Stimulated activated CD4-positive, alpha-beta T cell treated with anti-CD3 and anti-CD28 coated beads, Interleukin-4, amount 100 ng/mL, for 4 hours (primary cell): Measurements from ENCODE around the gene LRRC8A.
"Not testable (repeated sequence)": the region's sequence is repeated elsewhere in the genome, so short reads cannot be mapped to it uniquely, and the experiment has no call there.

Experiments used
- DNase-seq, 2 experiments: peaks; one replicate each; pipeline ENCODE4 v3.0.0-alpha.2; 2020

The LRRC8A gene

GRCh38 chr9:128870128-128870940, 11.6 kb upstream of the LRRC8A start:
- no peak for DNase-seq

- not testable (repeated sequence) for DNase-seq
Measured at GRCh38 chr9:128870941-128871265, 11.0 kb upstream of the LRRC8A start.

- DNase-seq, result no peak
Measured at GRCh38 chr9:128877852-128878251, 4.1 kb upstream of the LRRC8A start.

- DNase-seq, result no peak
Measured at GRCh38 chr9:128882677-128883603, 1.0 kb downstream of the LRRC8A start.

- DNase-seq, result no peak
Measured at GRCh38 chr9:128884164-128884563, 2.2 kb downstream of the LRRC8A start.

- DNase-seq, result no peak
Measured at GRCh38 chr9:128885376-128885775, 3.4 kb downstream of the LRRC8A start.

GRCh38 chr9:128885798-128886197, 3.9 kb downstream of the LRRC8A start:
- DNase-seq, result no peak

GRCh38 chr9:128886211-128886891, 4.4 kb downstream of the LRRC8A start:
- no peak for DNase-seq

- DNase-seq, result no peak
Measured at GRCh38 chr9:128887049-128887448, 5.1 kb downstream of the LRRC8A start.

GRCh38 chr9:128887914-128888350, 6.0 kb downstream of the LRRC8A start:
- DNase-seq, result no peak

GRCh38 chr9:128891321-128892220, 9.6 kb downstream of the LRRC8A start:
- no peak for DNase-seq

GRCh38 chr9:128892221-128892921, 10.4 kb downstream of the LRRC8A start:
- DNase-seq, result peak in 1 of 2 experiments; percentile 26

- no peak for DNase-seq
Measured at GRCh38 chr9:128893354-128893753, 11.4 kb downstream of the LRRC8A start.

- no peak for DNase-seq
Measured at GRCh38 chr9:128894764-128895163, 12.8 kb downstream of the LRRC8A start.

GRCh38 chr9:128895556-128895955, 13.6 kb downstream of the LRRC8A start:
- no peak for DNase-seq

GRCh38 chr9:128898382-128898781, 16.4 kb downstream of the LRRC8A start:
- DNase-seq, result no peak

GRCh38 chr9:128898845-128899565, 17.1 kb downstream of the LRRC8A start:
- no peak for DNase-seq

- DNase-seq, result no peak
Measured at GRCh38 chr9:128899566-128900322, 17.8 kb downstream of the LRRC8A start.

GRCh38 chr9:128901379-128901778, 19.4 kb downstream of the LRRC8A start:
- DNase-seq, result no peak

- no peak for DNase-seq
Measured at GRCh38 chr9:128901822-128902221, 19.9 kb downstream of the LRRC8A start.
